ENCODE measurements around the gene KRTAP16-1.
A peak's percentile ranks its signal among the peaks of the same experiment; 100 is the strongest.

The KRTAP16-1 gene

GRCh38 chr17:41329279-41329948 lies 20.3 kb upstream of the KRTAP16-1 start:
- no peak for DNase-seq

DNA sequence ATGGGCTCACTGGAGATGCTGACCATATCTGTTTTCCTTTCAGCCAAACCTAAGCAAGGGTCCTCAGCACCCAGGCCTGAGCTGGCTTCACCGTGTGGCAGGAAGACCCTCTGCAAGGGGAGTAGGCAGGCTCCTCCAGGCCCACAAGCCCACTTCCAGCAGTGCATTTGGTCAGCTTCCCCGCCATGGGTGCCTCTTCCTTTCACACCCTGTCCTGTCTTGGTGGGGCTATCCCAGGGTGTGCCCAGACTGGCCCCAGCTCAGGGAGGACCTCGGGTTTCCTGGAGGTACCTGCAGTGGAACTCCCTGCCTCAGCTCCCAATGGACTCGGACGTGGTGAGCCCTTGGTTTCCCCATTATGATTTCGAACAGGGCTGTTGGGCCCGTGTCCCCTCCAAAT lies 19.1 kb upstream of the KRTAP16-1 start:
- no peak for DNase-seq

GRCh38 chr17:41327411-41328120 lies 18.5 kb upstream of the KRTAP16-1 start:
- no peak for DNase-seq

GRCh38 chr17:41326173-41327145 lies 17.4 kb upstream of the KRTAP16-1 start:
- no peak for DNase-seq

GRCh38 chr17:41325611-41326010 lies 16.5 kb upstream of the KRTAP16-1 start:
- no peak for DNase-seq

GRCh38 chr17:41325126-41325525 lies 16.0 kb upstream of the KRTAP16-1 start:
- DNase-seq = no peak

- no peak for DNase-seq
Observed at GRCh38 chr17:41324180-41325075, 15.3 kb upstream of the KRTAP16-1 start.

DNA sequence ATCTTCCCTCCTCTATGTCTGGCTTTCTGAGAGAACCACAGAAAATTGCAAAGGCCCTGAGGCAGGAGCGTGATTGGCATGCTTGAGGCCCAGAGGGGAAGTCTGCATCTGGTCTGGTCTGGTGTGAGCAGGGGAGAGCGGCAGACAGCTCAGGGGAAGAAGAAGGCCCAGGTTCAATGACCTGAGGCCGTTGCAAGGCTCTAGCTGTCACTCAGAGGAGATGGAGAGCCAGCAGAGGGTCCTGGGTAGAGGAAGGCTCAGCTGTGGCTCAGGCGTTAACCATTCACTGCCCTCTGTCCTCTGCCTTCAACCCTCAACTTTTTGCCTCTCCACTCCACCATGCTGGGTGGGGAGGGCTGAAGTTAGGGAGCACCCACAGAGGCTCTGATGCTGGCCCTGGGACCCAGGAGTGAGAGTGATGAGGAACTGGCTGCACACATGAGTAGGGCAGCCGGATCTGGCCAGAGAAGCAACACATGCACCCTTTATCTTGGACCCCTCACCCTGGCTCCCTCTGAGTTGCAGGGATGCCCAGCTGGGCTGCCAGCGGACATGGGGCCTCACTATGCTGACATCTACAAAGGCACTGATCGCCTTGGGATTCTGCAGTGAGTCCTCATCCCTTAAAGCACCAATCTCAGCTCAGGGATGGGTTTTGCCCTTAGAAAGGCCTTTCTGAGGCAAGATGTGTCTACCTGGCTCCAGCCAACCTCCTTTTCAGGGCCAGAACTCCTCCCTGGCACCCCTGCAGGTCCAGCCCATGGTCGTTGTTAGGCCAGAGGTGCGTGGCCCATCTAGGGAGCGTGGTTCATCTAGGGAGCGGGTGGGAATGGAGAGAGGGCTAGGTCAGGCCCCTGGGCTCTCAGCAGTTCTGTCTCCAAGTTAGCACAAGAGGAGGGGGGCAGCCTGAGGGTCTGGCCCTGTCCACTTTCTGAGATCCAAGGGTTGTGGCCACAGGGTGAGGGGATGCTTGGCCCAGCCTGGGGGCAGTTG lies 14.1 kb upstream of the KRTAP16-1 start:
- no peak for DNase-seq

DNA sequence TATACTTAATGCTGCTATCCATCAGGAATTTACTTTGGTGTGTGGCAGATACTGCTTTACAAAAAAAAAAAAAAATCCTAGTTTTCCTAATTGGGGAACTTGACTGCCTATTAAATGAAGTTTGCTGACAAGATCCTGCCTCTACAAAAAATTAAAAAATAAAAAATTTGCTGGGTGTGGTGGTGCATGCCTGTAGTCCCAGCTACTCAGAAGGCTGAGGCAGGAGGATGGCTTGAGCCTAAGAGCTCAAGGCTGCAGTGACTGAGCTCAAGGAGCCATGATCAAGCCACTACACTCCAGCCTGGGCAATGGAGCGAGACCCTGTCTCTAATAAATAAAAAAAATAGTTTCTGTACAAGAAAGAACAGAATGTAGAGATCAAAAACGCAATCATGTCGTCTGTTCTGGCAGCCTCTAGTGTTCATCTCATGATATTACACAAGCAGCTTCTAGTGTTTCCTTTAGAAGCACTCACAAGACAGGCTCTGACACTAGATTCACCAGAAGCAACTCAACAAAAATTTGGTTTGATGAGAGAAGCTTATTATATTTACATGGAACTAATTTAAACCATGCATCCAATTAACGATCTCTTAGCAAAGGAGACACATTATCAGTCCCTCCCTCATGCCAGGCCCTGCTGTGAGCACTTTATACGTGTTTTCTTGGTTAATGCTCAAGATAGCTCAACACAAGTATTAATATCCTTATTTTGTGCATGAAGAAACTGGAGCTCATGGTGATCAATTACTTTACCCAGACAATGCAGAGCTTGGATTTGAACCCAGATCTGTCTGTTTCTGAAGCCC lies 13.2 kb upstream of the KRTAP16-1 start:
- no peak for DNase-seq

GRCh38 chr17:41318231-41318630 lies 9.1 kb upstream of the KRTAP16-1 start:
- no peak for DNase-seq

GRCh38 chr17:41315814-41316445 lies 6.8 kb upstream of the KRTAP16-1 start:
- no peak for DNase-seq

DNA sequence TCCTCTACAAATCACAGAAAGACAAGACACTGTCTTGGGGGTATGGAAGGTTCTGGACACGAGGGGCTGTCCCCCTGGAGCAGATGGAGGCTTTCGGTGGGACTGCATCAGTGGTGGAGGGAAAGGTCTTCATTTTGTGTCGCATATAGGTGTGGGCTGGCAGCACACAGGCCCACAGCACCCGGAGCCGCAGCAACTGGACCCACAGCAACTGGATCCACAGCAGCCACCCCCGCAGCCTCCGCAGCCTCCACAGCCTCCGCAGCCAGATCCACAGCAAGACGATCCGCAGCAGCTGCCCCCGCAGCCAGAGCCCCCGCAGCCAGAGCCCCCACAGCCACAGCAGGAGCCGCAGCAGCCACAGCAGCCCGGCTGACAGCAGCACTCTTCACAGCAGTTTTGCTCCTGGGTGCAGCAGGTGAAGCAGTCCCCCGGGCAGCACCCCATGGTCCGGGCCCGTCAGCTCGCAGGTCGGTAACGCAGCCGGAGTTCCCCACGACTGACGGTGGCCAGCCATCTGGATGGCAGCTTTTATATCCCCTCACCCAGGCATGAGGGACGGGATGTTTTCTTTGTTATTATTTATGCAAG lies 6.2 kb upstream of the KRTAP16-1 start, which contains the start of gene KRTAP17-1:
Gene KRTAP17-1 (minus strand): TSS at position 507 of the 591 bp plus-strand sequence. CDS start 60 bp downstream, at position 447.
- no peak for DNase-seq

- no peak for DNase-seq
Observed at GRCh38 chr17:41311111-41311510, 2.0 kb upstream of the KRTAP16-1 start.

DNA sequence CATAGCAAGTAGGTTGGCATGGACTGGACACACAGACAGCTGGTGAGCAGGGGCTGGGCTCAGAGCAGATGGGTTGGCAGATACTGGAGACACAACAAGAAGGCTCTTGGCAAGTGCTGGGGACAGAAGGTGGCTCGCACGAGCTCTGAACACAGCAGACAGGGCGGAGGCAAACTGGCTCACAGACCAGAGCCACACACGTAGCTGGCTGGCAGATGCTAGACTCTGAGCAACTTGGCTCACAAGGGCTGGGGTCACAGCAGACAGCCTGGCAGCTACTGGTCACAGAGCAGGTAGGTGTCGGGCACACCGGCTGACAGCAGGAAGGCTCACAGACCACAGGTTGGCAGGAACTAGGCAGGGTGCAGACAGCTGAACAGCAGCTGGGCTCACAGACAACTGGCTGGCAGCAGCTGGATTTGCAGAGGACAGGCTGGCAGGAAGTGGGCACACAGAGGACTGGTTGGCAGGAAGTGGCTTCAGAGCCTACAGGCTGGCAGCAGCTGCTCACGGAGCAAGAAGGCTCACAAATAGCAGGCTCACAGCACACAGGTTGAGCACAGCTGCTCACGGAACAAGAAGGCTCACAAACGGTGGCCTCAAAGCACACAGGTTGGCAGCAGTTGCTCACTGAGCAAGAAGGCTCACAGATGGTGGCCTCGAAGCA lies 725 bp downstream of the KRTAP16-1 start:
- peak; percentile 54 for DNase-seq

- no peak for DNase-seq
Observed at GRCh38 chr17:41307647-41308046, 1.5 kb downstream of the KRTAP16-1 start.

DNA sequence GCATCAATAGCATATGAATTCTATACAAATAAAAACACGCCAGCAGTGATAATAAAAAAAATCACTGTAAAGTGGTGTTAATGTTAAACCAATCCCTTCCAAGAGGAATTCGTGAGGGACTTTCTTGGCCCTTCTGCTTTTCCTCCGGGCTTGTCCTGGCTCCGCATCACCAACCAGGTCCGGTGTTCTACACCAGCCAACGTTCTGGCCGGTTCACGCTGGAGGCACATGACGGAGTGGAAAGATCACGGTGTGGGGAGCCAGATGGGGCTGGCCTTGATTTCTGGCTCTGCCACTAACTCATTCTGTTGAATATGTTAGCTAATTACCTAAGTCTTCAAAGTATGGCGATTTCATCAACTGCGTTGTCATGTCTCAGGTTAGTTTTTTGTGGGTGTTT lies 5.0 kb downstream of the KRTAP16-1 start:
- DNase-seq = no peak

DNA sequence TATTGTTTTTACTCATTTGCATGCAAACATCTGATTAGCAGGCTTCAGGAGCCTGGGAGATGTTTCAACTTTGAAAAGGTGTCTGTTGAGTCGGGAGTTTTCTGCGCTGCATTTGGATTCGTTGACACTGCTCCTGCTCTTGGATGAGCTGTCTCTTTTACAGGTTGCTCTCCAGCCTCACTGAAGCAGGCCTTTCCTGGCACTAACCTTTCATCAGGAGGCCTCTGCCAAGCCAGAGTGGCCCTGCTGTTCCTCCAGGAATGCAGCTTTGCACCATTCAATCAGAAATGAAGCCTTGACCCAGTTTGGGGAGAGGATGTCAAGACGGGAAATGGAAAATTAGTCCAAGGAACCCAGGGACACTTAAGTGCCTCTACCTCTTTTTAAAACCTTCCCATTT lies 6.1 kb downstream of the KRTAP16-1 start:
- no peak for DNase-seq

All from stimulated activated CD4-positive, alpha-beta T cell treated with anti-CD3 and anti-CD28 coated beads, Interleukin-4, amount 100 ng/mL, for 24 hours (primary cell).